ENCODE measurements around the gene PICK1.

Gene PICK1

GRCh38 chr22:38107692-38108515, 50.7 kb downstream of the PICK1 start:
- no peak overlapping the region for H3K27ac ChIP-seq
- no peak for TF ChIP-seq CTCF (IDR thresholded peaks at IDR 0.05)
- H3K4me3 ChIP-seq (ENCODE audit: low read depth, low read length), result no peak overlapping the region
- no peaks in the 10 kb centered on the region for H3K27me3 ChIP-seq (ENCODE audit: control insufficient read depth, insufficient read depth, low read length)
- H3K4me1 ChIP-seq, result no peaks in the 10 kb centered on the region
- H3K79me2 ChIP-seq, result no peaks in the 10 kb centered on the region
- no peak overlapping the region for H3K4me2 ChIP-seq (ENCODE audit: low read length)
- H3K9ac ChIP-seq, result no peak overlapping the region
- no peak overlapping the region for H2AFZ ChIP-seq
- no peaks in the 10 kb centered on the region for H3K36me3 ChIP-seq (ENCODE audit: control insufficient read depth, insufficient read depth, low read length)
- H3K9me3 ChIP-seq (ENCODE audit: control insufficient read depth, low read length), result no peaks in the 10 kb centered on the region

- Histone ChIP-seq H3K4me3 (ENCODE audit: low read depth, low read length) (no peak overlapping the region), H3K27ac (no peak overlapping the region), H3K27me3 (ENCODE audit: control insufficient read depth, insufficient read depth, low read length) (no peaks in the 10 kb centered on the region), H3K36me3 (ENCODE audit: control insufficient read depth, insufficient read depth, low read length) (no peaks in the 10 kb centered on the region), H3K4me2 (ENCODE audit: low read length) (no peak overlapping the region), H3K79me2 (no peaks in the 10 kb centered on the region), H2AFZ (no peak overlapping the region), H3K4me1 (no peaks in the 10 kb centered on the region), H3K9ac (no peak overlapping the region), H3K9me3 (ENCODE audit: control insufficient read depth, low read length) (no peaks in the 10 kb centered on the region)
- TF ChIP-seq CTCF (IDR thresholded peaks at IDR 0.05), result no peak
These were observed 51.5 kb downstream of the PICK1 start for GRCh38 chr22:38108561-38109319.

DNA sequence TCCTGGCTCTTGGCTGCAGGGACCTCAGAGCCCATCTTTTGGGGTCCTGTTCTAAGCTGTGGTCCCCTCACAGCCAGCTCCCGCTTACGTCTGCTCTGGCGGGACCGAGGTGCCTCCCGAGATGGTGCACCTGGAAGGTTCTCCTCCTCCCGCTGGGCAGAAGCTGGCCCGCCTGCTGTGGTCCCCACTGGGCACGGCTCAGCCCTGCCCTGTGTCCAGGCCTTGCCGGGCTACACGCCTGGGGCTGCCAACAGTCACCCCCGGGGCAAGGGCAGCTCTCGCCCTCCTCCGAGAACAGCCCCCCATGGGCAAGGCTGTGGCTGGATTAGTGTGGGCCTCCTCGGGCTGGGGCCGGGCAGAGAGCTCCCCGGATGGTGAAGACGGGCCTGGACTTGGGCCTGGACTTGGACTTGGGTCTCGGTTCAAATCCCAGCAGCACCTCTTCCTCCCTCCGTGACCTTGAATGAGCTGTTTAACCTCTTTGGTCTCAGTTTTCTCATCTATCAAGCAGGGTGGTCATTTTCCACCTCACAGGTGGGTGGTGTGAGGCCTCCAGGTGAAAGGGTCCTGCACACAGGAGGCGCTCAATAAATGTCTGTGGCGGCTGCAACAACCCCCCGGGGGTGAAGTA, 52.3 kb downstream of the PICK1 start:
- Histone ChIP-seq H3K9ac (no peak overlapping the region), H3K79me2 (no peaks in the 10 kb centered on the region), H3K27ac (no peak overlapping the region), H3K27me3 (ENCODE audit: control insufficient read depth, insufficient read depth, low read length) (no peaks in the 10 kb centered on the region), H3K4me1 (no peaks in the 10 kb centered on the region), H2AFZ (no peak overlapping the region), H3K9me3 (ENCODE audit: control insufficient read depth, low read length) (no peaks in the 10 kb centered on the region), H3K4me3 (ENCODE audit: low read depth, low read length) (no peak overlapping the region), H3K4me2 (ENCODE audit: low read length) (no peak overlapping the region), H3K36me3 (ENCODE audit: control insufficient read depth, insufficient read depth, low read length) (no peaks in the 10 kb centered on the region)
- no peak for TF ChIP-seq CTCF (IDR thresholded peaks at IDR 0.05)

DNA sequence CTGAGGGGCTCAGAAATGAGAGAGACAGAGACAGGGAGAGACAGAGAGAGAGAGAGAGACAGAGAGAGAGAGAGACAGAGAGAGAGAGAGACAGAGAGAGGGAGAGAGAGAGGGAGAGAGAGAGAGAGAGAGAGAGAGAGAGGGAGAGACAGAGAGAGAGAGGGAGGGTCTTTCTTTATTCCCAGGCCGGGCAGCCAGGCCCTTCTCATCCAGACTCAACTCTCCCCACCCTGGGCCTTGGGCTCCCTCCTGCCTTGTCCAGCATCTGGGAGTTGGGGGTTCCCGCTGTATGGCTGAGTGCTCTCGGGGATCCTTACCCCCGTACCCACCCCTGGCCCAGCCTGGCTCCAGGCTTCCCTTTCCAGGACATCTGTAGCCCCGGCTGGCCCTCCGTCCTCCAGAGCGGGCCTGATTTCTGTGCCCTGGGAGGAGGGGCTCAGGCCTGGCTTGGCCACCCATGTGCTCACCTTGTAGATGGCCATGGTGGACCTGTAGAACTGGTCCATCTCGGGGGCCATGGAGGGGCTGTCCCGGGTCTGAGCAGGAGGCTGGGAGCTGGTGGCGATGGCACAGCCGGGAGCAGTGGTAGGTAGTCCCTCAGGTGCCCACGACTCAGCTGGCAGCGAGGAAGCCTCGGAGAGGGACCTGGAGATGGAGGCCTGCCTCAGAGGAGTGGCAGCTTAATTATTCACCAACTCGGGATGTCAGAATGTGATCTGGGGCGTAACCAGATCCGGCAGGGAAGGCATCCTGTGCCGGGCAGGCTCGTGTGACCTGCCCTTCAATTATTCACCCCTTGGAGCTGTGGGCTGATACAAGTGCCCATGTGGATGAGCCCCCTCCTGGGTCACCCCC, 53.0 kb downstream of the PICK1 start, which contains the start of gene BAIAP2L2:
TSS of gene BAIAP2L2 (minus strand) at position 677 of the 855 bp plus-strand sequence. CDS start at position 518, 159 bp downstream.
- no peak for TF ChIP-seq CTCF (IDR thresholded peaks at IDR 0.05)
- no peaks in the 10 kb centered on the region for H3K4me1 ChIP-seq
- no peak within 1 kb of the TSS for H3K4me3 ChIP-seq (ENCODE audit: low read depth, low read length)

More for the DNA sequence above, 53.0 kb downstream of the PICK1 start, which contains the start of gene BAIAP2L2:
- H3K79me2 ChIP-seq, result no peaks in the 10 kb centered on the region
- no peak within 1 kb of the TSS for H3K27ac ChIP-seq
- no peak within 1 kb of the TSS for H3K4me2 ChIP-seq (ENCODE audit: low read length)
- no peak within 1 kb of the TSS for H3K9ac ChIP-seq
- no peak within 1 kb of the TSS for H2AFZ ChIP-seq
- H3K27me3 ChIP-seq (ENCODE audit: control insufficient read depth, insufficient read depth, low read length), result no peaks in the 10 kb centered on the region
- H3K9me3 ChIP-seq (ENCODE audit: control insufficient read depth, low read length), result no peaks in the 10 kb centered on the region
- no peaks in the 10 kb centered on the region for H3K36me3 ChIP-seq (ENCODE audit: control insufficient read depth, insufficient read depth, low read length)
